Activated naive CD4-positive, alpha-beta T cell treated with anti-CD3 and anti-CD28 coated beads for 36 hours (primary cell): ENCODE data around the gene SCAANT1. TPM values are rescaled to one million over a fixed set of nuclear protein-coding genes. Genes with fewer than 3 reads are reported as not detected.

ENCODE experiments used
- CTCF ChIA-PET: fragments of 350-600 bp; sonication (Branson Sonifier 250); formaldehyde crosslinking; loops from one replicate; lab custom pipeline; 2021; ENCODE audit warnings: antibody characterized with exemption; lab: Charles Lee
- DNase-seq: peaks from one replicate; pipeline ENCODE4 v3.0.0-alpha.2; 2020
- H3K27ac Mint-ChIP-seq: one replicate; pipeline ENCODE4 v1.8.0; 2021; ENCODE audit warnings: mild to moderate bottlenecking, mixed read lengths
- H3K27me3 Mint-ChIP-seq: one replicate; pipeline ENCODE4 v1.8.0; 2021; ENCODE audit warnings: low read depth, mixed read lengths
- H3K36me3 Mint-ChIP-seq: one replicate; pipeline ENCODE4 v1.8.0; 2021; ENCODE audit warnings: low read depth, mixed read lengths
- H3K4me1 Mint-ChIP-seq: one replicate; pipeline ENCODE4 v1.8.0; 2021; ENCODE audit warnings: low read depth, mixed read lengths
- H3K4me3 Mint-ChIP-seq: one replicate; pipeline ENCODE4 v1.8.0; 2021; ENCODE audit warnings: mild to moderate bottlenecking, moderate library complexity, mixed read lengths
- H3K9me3 Mint-ChIP-seq: one replicate; pipeline ENCODE4 v1.8.0; 2021; ENCODE audit warnings: mixed read lengths
- intact Hi-C: fragments of 100-400 bp; cut with micrococcal nuclease; formaldehyde crosslinking; loops from one replicate; pipeline ENCODE4 v1.15.1; 2023
- total RNA-seq, 2 experiments: library from RNA; stranded (reverse); gene quantifications; one replicate each; pipeline ENCODE4 v1.2.3, GENCODE V29; 2021

The SCAANT1 gene
- not detected for total RNA-seq

GRCh38 chr3:63911873-63912767 lies at the start of gene SCAANT1:
SCAANT1 (minus strand) TSS chr3:63912383.
- peak; percentile 78 for DNase-seq
- H3K4me3 Mint-ChIP-seq, result peak within 1 kb of the TSS; percentile 87
- intact Hi-C loops, result loop anchor here (1.0 kb wide), 4 partner anchors 48 to 111 kb away; partner anchors contain the start of gene PSMD6
- H3K36me3 Mint-ChIP-seq, result peaks cover 16% of the 10 kb centered on the region
- H3K27ac Mint-ChIP-seq, result peak within 1 kb of the TSS; percentile 93
- no peaks in the 10 kb centered on the region for H3K9me3 Mint-ChIP-seq
- no peaks in the 10 kb centered on the region for H3K27me3 Mint-ChIP-seq
- CTCF ChIA-PET, result interaction anchor here (0.7 kb wide), 1 partner anchor 60 kb away, joined by 3 read pairs; no protein-coding TSS in a partner anchor
- peaks cover 38% of the 10 kb centered on the region for H3K4me1 Mint-ChIP-seq

GRCh38 chr3:63961891-63962290 lies 49.7 kb upstream of the SCAANT1 start:
- intact Hi-C loops, result loop anchor here (1.0 to 2.0 kb wide), 3 partner anchors 17 to 61 kb away; partner anchors contain the start of gene PSMD6
- no peaks in the 10 kb centered on the region for H3K36me3 Mint-ChIP-seq
- CTCF ChIA-PET, result interaction anchor here (0.7 to 8.4 kb wide), 17 partner anchors 9 to 103 kb away, joined by 3 to 83 read pairs (median 3); no protein-coding TSS in a partner anchor
- no peak overlapping the region for H3K27ac Mint-ChIP-seq
- no peaks in the 10 kb centered on the region for H3K9me3 Mint-ChIP-seq
- no peaks in the 10 kb centered on the region for H3K27me3 Mint-ChIP-seq
- DNase-seq, result no peak
- H3K4me3 Mint-ChIP-seq, result no peak overlapping the region
- H3K4me1 Mint-ChIP-seq, result peaks cover 43% of the 10 kb centered on the region

- no peaks in the 10 kb centered on the region for H3K9me3 Mint-ChIP-seq
- no peak for DNase-seq
- CTCF ChIA-PET, result interaction anchor here (0.6 to 3.0 kb wide), 7 partner anchors 10 to 990 kb away, joined by 3 to 52 read pairs (median 4); partner anchors contain the start of gene PSMD6
- peak overlapping the region; percentile 51 for H3K27ac Mint-ChIP-seq
- no peak overlapping the region for H3K4me3 Mint-ChIP-seq
- H3K4me1 Mint-ChIP-seq, result peaks cover 35% of the 10 kb centered on the region
- H3K36me3 Mint-ChIP-seq, result peaks cover 2% of the 10 kb centered on the region
- intact Hi-C loops, result loop anchor here (2.0 kb wide), 1 partner anchor 19 kb away; no protein-coding TSS in a partner anchor
- no peaks in the 10 kb centered on the region for H3K27me3 Mint-ChIP-seq
Observed at GRCh38 chr3:63960048-63960711, 48.0 kb upstream of the SCAANT1 start.

GRCh38 chr3:63959146-63959545 lies 47.0 kb upstream of the SCAANT1 start:
- Mint-ChIP-seq H3K27ac (no peak overlapping the region), H3K4me3 (no peak overlapping the region), H3K36me3 (peaks cover 5% of the 10 kb centered on the region), H3K4me1 (peaks cover 26% of the 10 kb centered on the region), H3K27me3 (no peaks in the 10 kb centered on the region), H3K9me3 (no peaks in the 10 kb centered on the region)
- intact Hi-C loops, result no loop called here
- no peak for DNase-seq
- CTCF ChIA-PET, result interaction anchor here (1.5 to 2.0 kb wide), 2 partner anchors 35 to 50 kb away, joined by 5 to 6 read pairs; no protein-coding TSS in a partner anchor

GRCh38 chr3:63955830-63956545 lies 43.8 kb upstream of the SCAANT1 start:
- intact Hi-C loops, result no loop called here
- peaks cover 11% of the 10 kb centered on the region for H3K36me3 Mint-ChIP-seq
- H3K9me3 Mint-ChIP-seq, result no peaks in the 10 kb centered on the region
- no peak overlapping the region for H3K4me3 Mint-ChIP-seq
- H3K27me3 Mint-ChIP-seq, result no peaks in the 10 kb centered on the region
- CTCF ChIA-PET, result interaction anchor here (0.6 kb wide), 1 partner anchor 37 kb away, joined by 3 read pairs; no protein-coding TSS in a partner anchor
- no peak overlapping the region for H3K27ac Mint-ChIP-seq
- H3K4me1 Mint-ChIP-seq, result peaks cover 37% of the 10 kb centered on the region
- DNase-seq, result no peak

GRCh38 chr3:63955036-63955650 lies 43.0 kb upstream of the SCAANT1 start:
- no peak overlapping the region for H3K27ac Mint-ChIP-seq
- H3K9me3 Mint-ChIP-seq, result no peaks in the 10 kb centered on the region
- CTCF ChIA-PET, result no interaction called here
- no peak for DNase-seq
- peaks cover 38% of the 10 kb centered on the region for H3K4me1 Mint-ChIP-seq
- H3K27me3 Mint-ChIP-seq, result no peaks in the 10 kb centered on the region
- intact Hi-C loops, result no loop called here
- H3K36me3 Mint-ChIP-seq, result peaks cover 11% of the 10 kb centered on the region
- H3K4me3 Mint-ChIP-seq, result no peak overlapping the region

GRCh38 chr3:63954182-63954581 lies 42.0 kb upstream of the SCAANT1 start:
- Mint-ChIP-seq H3K9me3 (no peaks in the 10 kb centered on the region), H3K27ac (no peak overlapping the region), H3K4me1 (peaks cover 38% of the 10 kb centered on the region), H3K27me3 (no peaks in the 10 kb centered on the region), H3K36me3 (peaks cover 11% of the 10 kb centered on the region), H3K4me3 (no peak overlapping the region)
- DNase-seq, result no peak
- intact Hi-C loops, result no loop called here
- CTCF ChIA-PET, result interaction anchor here (0.6 kb wide), 1 partner anchor 47 kb away, joined by 4 read pairs; no protein-coding TSS in a partner anchor

- intact Hi-C loops, result no loop called here
- DNase-seq, result no peak
- Mint-ChIP-seq H3K27ac (no peak overlapping the region), H3K9me3 (no peaks in the 10 kb centered on the region), H3K4me3 (no peak overlapping the region), H3K27me3 (no peaks in the 10 kb centered on the region), H3K4me1 (peaks cover 38% of the 10 kb centered on the region), H3K36me3 (peaks cover 20% of the 10 kb centered on the region)
- CTCF ChIA-PET, result interaction anchor here (1.7 kb wide), 1 partner anchor 41 kb away, joined by 6 read pairs; no protein-coding TSS in a partner anchor
Observed at GRCh38 chr3:63952248-63952594, 40.0 kb upstream of the SCAANT1 start.

- Mint-ChIP-seq H3K4me3 (no peak overlapping the region), H3K27me3 (no peaks in the 10 kb centered on the region), H3K36me3 (peaks cover 21% of the 10 kb centered on the region), H3K27ac (no peak overlapping the region), H3K9me3 (no peaks in the 10 kb centered on the region), H3K4me1 (peaks cover 44% of the 10 kb centered on the region)
- DNase-seq, result no peak
- intact Hi-C loops, result no loop called here
- CTCF ChIA-PET, result interaction anchor here (0.7 to 2.7 kb wide), 3 partner anchors 10 to 43 kb away, joined by 3 to 15 read pairs (median 6); no protein-coding TSS in a partner anchor
Observed at GRCh38 chr3:63951492-63952247, 39.5 kb upstream of the SCAANT1 start.

GRCh38 chr3:63950698-63951097 lies 38.5 kb upstream of the SCAANT1 start:
- Mint-ChIP-seq H3K9me3 (no peaks in the 10 kb centered on the region), H3K27ac (no peak overlapping the region), H3K4me1 (peaks cover 50% of the 10 kb centered on the region), H3K27me3 (no peaks in the 10 kb centered on the region), H3K4me3 (no peak overlapping the region), H3K36me3 (peaks cover 24% of the 10 kb centered on the region)
- intact Hi-C loops, result no loop called here
- CTCF ChIA-PET, result interaction anchor here (0.7 to 2.7 kb wide), 3 partner anchors 11 to 44 kb away, joined by 3 to 15 read pairs (median 6); no protein-coding TSS in a partner anchor
- DNase-seq, result no peak

GRCh38 chr3:63949005-63949404 lies 36.8 kb upstream of the SCAANT1 start:
- CTCF ChIA-PET, result interaction anchor here (0.6 kb wide), 1 partner anchor 597 kb away, joined by 4 read pairs; no protein-coding TSS in a partner anchor
- H3K4me3 Mint-ChIP-seq, result no peak overlapping the region
- peaks cover 21% of the 10 kb centered on the region for H3K36me3 Mint-ChIP-seq
- intact Hi-C loops, result no loop called here
- H3K27ac Mint-ChIP-seq, result no peak overlapping the region
- no peaks in the 10 kb centered on the region for H3K9me3 Mint-ChIP-seq
- H3K4me1 Mint-ChIP-seq, result peaks cover 60% of the 10 kb centered on the region
- no peak for DNase-seq
- no peaks in the 10 kb centered on the region for H3K27me3 Mint-ChIP-seq
